C4-2B (cell line): ENCODE measurements around the gene CTNNA2.

ENCODE experiments used
- ZFX ChIP-seq: fragments of 450-650 bp; IDR thresholded peaks from 2 replicates; pipeline ENCODE4 v1.6.1; 2017
- TF ChIP-seq, protein P1 (sequence below): fragments of 450-650 bp; conservative IDR thresholded peaks from 2 replicates; pipeline ENCODE4 v1.5.1; 2017; ENCODE audit warnings: mild to moderate bottlenecking

- TF ChIP-seq, protein P1, sequence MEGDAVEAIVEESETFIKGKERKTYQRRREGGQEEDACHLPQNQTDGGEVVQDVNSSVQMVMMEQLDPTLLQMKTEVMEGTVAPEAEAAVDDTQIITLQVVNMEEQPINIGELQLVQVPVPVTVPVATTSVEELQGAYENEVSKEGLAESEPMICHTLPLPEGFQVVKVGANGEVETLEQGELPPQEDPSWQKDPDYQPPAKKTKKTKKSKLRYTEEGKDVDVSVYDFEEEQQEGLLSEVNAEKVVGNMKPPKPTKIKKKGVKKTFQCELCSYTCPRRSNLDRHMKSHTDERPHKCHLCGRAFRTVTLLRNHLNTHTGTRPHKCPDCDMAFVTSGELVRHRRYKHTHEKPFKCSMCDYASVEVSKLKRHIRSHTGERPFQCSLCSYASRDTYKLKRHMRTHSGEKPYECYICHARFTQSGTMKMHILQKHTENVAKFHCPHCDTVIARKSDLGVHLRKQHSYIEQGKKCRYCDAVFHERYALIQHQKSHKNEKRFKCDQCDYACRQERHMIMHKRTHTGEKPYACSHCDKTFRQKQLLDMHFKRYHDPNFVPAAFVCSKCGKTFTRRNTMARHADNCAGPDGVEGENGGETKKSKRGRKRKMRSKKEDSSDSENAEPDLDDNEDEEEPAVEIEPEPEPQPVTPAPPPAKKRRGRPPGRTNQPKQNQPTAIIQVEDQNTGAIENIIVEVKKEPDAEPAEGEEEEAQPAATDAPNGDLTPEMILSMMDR: no peak
- TF ChIP-seq ZFX: no peak
Observed at GRCh38 chr2:80459028-80459427, 946.2 kb downstream of the CTNNA2 start.
